ENCODE measurements around the gene ANKRD33B.

Gene ANKRD33B

GRCh38 chr5:10691826-10692785, 128.2 kb downstream of the ANKRD33B start:
- peak; percentile 78 for DNase-seq (ENCODE audit: low read depth, low spot score)

- DNase-seq (ENCODE audit: low read depth, low spot score), result peak; percentile 92
These were observed 131.3 kb downstream of the ANKRD33B start for GRCh38 chr5:10695055-10695649.

GRCh38 chr5:10695759-10696543, 132.1 kb downstream of the ANKRD33B start:
- no peak for DNase-seq (ENCODE audit: low read depth, low spot score)

GRCh38 chr5:10699281-10699874, 135.5 kb downstream of the ANKRD33B start:
- DNase-seq (ENCODE audit: low read depth, low spot score), result no peak

- DNase-seq (ENCODE audit: low read depth, low spot score), result no peak
These were observed 136.1 kb downstream of the ANKRD33B start for GRCh38 chr5:10699987-10700386.

GRCh38 chr5:10700516-10700915, 136.6 kb downstream of the ANKRD33B start:
- DNase-seq (ENCODE audit: low read depth, low spot score), result no peak

GRCh38 chr5:10701567-10702039, 137.7 kb downstream of the ANKRD33B start:
- peak; percentile 77 for DNase-seq (ENCODE audit: low read depth, low spot score)

- DNase-seq (ENCODE audit: low read depth, low spot score), result peak; percentile 97
These were observed 138.3 kb downstream of the ANKRD33B start for GRCh38 chr5:10702040-10702629.

- peak; percentile 55 for DNase-seq (ENCODE audit: low read depth, low spot score)
These were observed 139.1 kb downstream of the ANKRD33B start for GRCh38 chr5:10702911-10703491.

- DNase-seq (ENCODE audit: low read depth, low spot score), result no peak
These were observed 139.8 kb downstream of the ANKRD33B start for GRCh38 chr5:10703676-10704075.

- DNase-seq (ENCODE audit: low read depth, low spot score), result peak; percentile 46
These were observed 141.2 kb downstream of the ANKRD33B start for GRCh38 chr5:10704949-10705621.

- peak; percentile 69 for DNase-seq (ENCODE audit: low read depth, low spot score)
These were observed 141.9 kb downstream of the ANKRD33B start for GRCh38 chr5:10705747-10706146.

GRCh38 chr5:10706326-10706725, 142.5 kb downstream of the ANKRD33B start:
- DNase-seq (ENCODE audit: low read depth, low spot score), result no peak

All from astrocyte of the hippocampus (primary cell).